ENCODE measurements around the gene RNF144B. TPM values are rescaled to one million over a fixed set of nuclear protein-coding genes. Genes with fewer than 3 reads are reported as not detected.
A peak's percentile ranks its signal among the peaks of the same experiment; 100 is the strongest.

Gene RNF144B
- total and polyA plus RNA-seq, 2 of the 13 experiments (the other 11 are each of a cell fraction or from before 2014, with no cell fraction given) = 1.8 to 4.3 TPM

GRCh38 chr6:18503593-18504231 lies 116.6 kb downstream of the RNF144B start (continued):
- TF ChIP-seq ARID4A (CRISPR knock-in tag; IDR thresholded peaks at IDR 0.05; ENCODE audit: borderline replicate concordance) (peak; percentile 18; the same call in 1 of the 2 replicates), ZNF597 (CRISPR knock-in tag; IDR thresholded peaks at IDR 0.05) (no peak), RCOR2 (CRISPR knock-in tag; IDR thresholded peaks at IDR 0.05) (no peak), TBX3 (IDR thresholded peaks at IDR 0.05; ENCODE audit: borderline replicate concordance) (no peak), BORCS8-MEF2B (CRISPR knock-in tag; IDR thresholded peaks at IDR 0.05) (0 out of 2 replicates have a peak, but pooled peaks have one; percentile 16), ZNF274 (CRISPR knock-in tag; IDR thresholded peaks at IDR 0.05) (no peak), KAT7 (CRISPR knock-in tag; IDR thresholded peaks at IDR 0.05; ENCODE audit: borderline replicate concordance) (0 out of 2 replicates have a peak, but pooled peaks have one; percentile 59), SALL1 (CRISPR knock-in tag; IDR thresholded peaks at IDR 0.05) (no peak), MED1 (CRISPR knock-in tag; IDR thresholded peaks at IDR 0.05) (no peak), SRY (CRISPR knock-in tag; IDR thresholded peaks at IDR 0.05) (no peak), ZFY (CRISPR knock-in tag; IDR thresholded peaks at IDR 0.05) (no peak), PITX1 (CRISPR knock-in tag; IDR thresholded peaks at IDR 0.05) (no peak), PLRG1 (conservative IDR thresholded peaks at IDR 0.05) (no peak), HOMEZ (CRISPR knock-in tag; IDR thresholded peaks at IDR 0.05; ENCODE audit: low read depth) (0 out of 2 replicates have a peak, but pooled peaks have one; percentile 35), ZNF33B (CRISPR knock-in tag; IDR thresholded peaks at IDR 0.05) (no peak), HES4 (CRISPR knock-in tag; IDR thresholded peaks at IDR 0.05; ENCODE audit: borderline replicate concordance) (no peak), SRSF1 (optimal IDR thresholded peaks at IDR 0.05; ENCODE audit: low read depth, low read length) (no peak), ZNF644 (CRISPR knock-in tag; IDR thresholded peaks at IDR 0.05; ENCODE audit: low read depth) (peak; percentile 33; the same call in 1 of the 2 replicates), PAXIP1 (CRISPR knock-in tag; conservative IDR thresholded peaks at IDR 0.05) (peak; percentile 18; the same call in 1 of the 2 replicates), ZNF143 (CRISPR knock-in tag; IDR thresholded peaks at IDR 0.05) (no peak), SUZ12 (IDR thresholded peaks at IDR 0.05; ENCODE audit: low read depth, low read length) (no peak)
